HG03060 (cell line): ENCODE measurements around the gene KRTAP1-3.
"Not testable (repeated sequence)": the region's sequence is repeated elsewhere in the genome, so short reads cannot be mapped to it uniquely, and the experiment has no call there.

ENCODE experiments used
- ATAC-seq: cut with Tn5 transposase; IDR thresholded peaks from one replicate; pipeline ENCODE4 v1.9.1; 2021; ENCODE audit warnings: low read depth, moderate number of reproducible peaks; ENCODE audit not compliant: unreplicated experiment

Gene KRTAP1-3

DNA sequence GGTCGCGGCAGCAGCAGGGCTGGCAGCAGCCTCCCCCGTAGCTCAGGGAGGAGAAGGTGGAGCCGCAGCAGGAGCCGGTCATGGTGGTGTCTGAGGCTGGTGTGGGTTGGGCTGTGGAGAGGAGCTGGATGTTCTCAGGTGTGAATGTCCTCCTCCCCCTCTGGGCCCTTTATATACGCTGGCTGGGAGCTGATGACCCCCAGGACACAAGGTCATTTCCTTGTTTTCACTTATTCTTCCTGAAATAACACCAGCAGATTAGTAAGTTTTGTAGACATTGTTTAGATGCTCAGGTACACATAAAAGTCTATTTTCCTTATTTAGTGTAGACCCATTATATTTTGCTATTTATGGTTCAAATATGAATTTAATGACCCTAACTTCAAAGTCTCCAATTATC lies 20.5 kb upstream of the KRTAP1-3 start, which contains the start of gene KRTAP2-2:
KRTAP2-2 (minus strand) TSS at position 101 of the 400 bp plus-strand sequence; CDS start at position 82, 19 bp downstream.
- not testable (repeated sequence) for ATAC-seq

DNA sequence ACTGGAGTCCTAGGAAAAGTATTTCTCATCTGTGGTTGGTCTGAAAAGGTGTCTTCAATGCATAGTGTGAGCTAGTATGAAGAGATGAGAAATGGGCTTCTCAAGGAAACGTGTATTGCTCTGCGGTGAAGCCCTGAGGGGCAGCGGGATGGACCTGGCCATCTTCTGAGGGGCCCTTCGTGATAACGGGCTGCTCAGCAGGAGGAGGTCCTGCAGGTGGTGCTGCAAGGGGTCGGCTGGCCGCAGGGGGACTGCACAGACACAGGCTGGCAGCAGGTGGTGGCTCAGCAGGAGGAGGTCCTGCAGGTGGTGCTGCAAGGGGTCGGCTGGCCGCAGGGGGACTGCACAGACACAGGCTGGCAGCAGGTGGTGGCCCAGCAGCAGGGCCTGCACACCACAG lies 19.9 kb upstream of the KRTAP1-3 start:
- ATAC-seq, result not testable (repeated sequence)

DNA sequence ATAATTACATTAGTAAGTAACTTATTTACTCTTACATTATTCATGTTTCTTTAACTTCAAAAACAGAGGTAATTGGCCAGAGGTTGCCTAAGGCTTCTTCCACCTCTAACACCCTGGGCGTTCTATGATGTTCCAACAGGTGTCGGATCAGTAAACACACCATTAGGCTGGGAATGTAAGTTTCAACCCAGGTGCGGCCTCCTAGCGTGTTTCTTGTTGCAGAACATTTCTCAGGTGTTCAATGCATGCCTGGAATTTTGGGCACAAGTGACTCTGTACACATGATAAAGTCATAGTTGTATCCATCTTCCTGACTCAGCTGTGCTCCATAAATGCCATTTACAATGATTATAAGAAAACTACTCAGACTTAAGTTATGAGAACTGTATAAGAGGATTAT lies 19.4 kb upstream of the KRTAP1-3 start:
- no peak for ATAC-seq

GRCh38 chr17:41052566-41052965 lies 17.9 kb upstream of the KRTAP1-3 start:
- ATAC-seq, result no peak

DNA sequence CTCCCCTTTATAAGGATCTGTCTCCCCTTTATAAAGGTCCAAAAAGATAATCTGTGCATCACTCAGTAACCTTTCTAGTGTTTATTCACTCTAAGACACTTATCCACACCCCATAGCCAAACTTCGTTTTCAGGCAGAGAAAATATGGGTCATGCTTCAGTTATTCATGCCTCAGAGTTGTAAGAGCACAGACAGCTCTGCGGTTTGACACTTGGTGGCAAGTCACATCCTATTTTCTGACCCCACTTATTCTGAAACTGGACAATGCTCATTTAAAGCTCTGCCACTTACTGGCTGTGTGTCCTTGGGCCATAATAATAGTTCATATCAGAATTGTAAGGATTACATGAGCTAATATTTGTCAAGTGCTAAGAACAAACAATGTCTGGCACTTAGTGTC lies 14.4 kb upstream of the KRTAP1-3 start:
- no peak for ATAC-seq

GRCh38 chr17:41048441-41048840 lies 13.8 kb upstream of the KRTAP1-3 start:
- ATAC-seq, result no peak

DNA sequence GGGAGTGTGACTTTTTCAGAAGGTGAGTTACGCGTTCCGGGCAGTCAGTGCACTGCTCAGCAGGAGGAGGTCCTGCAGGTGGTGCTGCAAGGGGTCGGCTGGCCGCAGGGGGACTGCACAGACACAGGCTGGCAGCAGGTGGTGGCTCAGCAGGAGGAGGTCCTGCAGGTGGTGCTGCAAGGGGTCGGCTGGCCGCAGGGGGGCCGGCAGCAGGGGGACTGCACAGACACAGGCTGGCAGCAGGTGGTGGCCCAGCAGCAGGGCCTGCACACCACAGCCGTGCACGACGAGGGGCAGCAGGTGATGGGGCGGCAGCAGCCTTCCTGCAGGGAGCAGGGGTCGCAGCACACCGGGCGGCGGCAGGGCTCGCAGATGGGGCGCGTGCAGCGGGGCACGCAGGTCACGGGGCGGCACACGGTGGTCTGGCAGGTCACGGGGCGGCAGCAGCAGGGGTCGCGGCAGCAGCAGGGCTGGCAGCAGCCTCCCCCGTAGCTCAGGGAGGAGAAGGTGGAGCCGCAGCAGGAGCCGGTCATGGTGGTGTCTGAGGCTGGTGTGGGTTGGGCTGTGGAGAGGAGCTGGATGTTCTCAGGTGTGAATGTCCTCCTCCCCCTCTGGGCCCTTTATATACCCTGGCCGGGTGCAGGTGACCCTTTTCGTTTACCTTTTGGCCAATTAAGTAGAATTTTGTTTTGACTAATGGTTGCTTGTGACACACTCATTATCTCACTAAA lies 12.2 kb upstream of the KRTAP1-3 start, which contains the start of gene KRTAP2-1:
KRTAP2-1 (minus strand) TSS at position 582 of the 731 bp plus-strand sequence; CDS start at position 533, 49 bp downstream.
- not testable (repeated sequence) for ATAC-seq

DNA sequence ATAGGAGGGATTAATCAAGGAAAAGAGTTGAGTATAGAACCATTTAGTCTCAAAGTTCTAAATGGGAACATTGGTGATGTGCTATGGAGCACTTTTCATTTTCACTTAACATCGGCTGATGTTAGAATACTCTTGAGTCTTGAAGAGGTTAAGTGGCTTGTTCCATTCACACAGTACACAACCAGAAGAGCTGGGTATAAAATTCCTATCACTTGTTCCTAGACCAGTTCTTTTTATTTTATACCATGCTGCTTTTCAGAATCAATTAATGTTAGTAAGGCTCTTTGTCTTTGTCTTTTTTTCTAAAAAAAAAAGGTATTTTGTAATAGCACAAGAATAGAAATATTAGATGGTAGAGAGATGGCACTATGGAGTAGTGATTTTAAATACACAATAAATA lies 8.3 kb upstream of the KRTAP1-3 start:
- no peak for ATAC-seq

GRCh38 chr17:41040783-41041571 lies 6.3 kb upstream of the KRTAP1-3 start, which contains the start of gene KRTAP1-1:
Gene KRTAP1-1 (minus strand): TSS chr17:41041450. CDS start chr17:41041397, 53 bp downstream.
- not testable (repeated sequence) for ATAC-seq

GRCh38 chr17:41037853-41038350 lies 3.2 kb upstream of the KRTAP1-3 start:
- no peak for ATAC-seq

- no peak for ATAC-seq
Measured at GRCh38 chr17:41029633-41030245, 4.9 kb downstream of the KRTAP1-3 start, which contains the start of gene KRTAP1-4. Gene KRTAP1-4 (minus strand): TSS chr17:41030195. CDS start chr17:41030078, 117 bp downstream.

DNA sequence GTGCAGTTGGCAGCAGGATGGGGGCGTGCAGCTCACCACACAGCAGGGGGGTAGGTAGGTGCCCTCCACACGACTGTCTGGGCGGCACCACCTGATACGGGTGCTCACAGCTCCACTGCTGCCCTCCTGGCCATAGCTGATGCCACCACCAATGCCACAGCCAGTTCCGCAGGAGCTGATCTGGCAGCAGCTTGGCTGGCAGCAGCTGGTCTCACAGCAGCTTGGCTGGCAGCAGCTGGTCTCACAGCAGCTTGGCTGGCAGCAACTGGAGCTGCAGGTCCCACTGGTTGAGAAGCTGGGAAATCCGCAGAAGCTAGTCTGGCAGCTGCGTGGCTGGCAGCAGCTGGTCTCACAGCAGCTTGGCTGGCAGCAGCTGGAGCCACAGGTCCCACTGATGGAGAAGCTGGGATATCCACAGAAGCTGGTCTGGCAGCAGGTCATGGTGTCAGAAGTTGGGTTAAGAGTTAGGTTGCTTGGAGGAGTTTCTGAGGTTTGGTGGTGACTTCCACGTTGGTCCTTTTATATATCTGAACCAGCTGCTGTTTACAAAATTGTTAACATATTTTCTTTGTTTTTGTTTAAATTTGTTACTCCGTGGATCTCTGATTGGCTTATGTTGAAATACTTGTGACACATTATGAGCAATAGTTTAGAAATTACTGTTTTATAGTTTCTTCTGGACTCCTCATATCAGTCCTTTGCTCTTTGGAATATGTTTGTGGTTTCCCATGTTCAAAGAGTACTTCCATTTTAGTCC lies 7.8 kb downstream of the KRTAP1-3 start, which contains the start of gene KRTAP1-5:
KRTAP1-5 (minus strand) TSS at position 494 of the 757 bp plus-strand sequence; CDS start at position 441, 53 bp downstream.
- ATAC-seq, result no peak

- ATAC-seq, result no peak
Measured at GRCh38 chr17:41024697-41025096, 10.0 kb downstream of the KRTAP1-3 start.

- ATAC-seq, result no peak
Measured at GRCh38 chr17:41020336-41020735, 14.3 kb downstream of the KRTAP1-3 start.

GRCh38 chr17:41019415-41019814 lies 15.3 kb downstream of the KRTAP1-3 start:
- ATAC-seq, result no peak

GRCh38 chr17:41018541-41018940 lies 16.1 kb downstream of the KRTAP1-3 start:
- ATAC-seq, result no peak

DNA sequence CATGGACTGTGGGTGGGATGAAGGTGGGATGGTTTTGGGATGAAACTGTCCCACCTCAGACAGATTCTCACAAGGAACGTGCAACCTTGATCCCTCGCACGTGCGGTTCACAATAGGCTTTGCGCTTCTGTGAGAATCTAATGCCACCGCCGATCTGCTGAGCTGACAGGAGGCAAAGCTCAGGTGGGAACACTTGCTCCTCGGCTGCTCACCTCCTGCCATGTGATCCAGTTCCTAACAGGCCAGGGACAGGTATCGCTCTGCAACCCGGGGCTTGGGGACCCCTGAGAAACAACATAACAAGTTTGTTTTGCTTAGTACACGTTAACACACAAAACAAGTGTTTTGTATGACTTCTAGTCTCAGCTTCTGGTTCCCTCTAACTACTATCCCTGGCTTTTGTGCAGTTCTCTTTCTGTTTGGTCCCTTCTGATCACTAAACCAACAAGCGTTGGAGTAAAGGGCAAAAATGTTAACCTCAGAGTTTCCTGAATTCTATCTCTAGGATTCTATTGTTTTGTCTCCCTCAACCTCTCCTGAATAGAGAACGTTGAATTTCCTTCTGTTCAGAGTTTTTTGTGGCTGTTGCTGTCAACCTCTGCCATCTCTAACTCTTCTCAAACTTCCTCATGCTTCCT lies 18.0 kb downstream of the KRTAP1-3 start:
- ATAC-seq, result no peak

DNA sequence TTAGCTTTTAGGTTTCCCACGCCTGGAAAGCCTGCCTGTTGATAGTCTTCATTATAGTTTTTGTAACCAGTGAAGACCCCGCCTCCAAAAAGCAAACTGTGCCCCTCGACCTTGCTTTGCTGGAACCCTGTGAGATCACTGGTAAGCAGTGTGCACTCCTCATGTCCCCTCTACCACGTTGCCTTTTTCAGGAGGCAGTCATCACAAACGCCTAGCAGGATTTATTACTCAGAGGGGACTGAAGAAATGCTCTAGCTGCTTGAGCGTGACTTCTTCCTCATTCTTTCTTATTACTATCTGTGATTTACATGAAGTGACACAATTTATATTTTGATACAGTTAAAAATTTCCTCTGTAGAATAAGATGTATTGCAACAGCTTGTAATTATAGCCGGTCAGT lies 19.2 kb downstream of the KRTAP1-3 start:
- ATAC-seq, result no peak

GRCh38 chr17:41013606-41014005 lies 21.1 kb downstream of the KRTAP1-3 start:
- no peak for ATAC-seq
